ENCODE results near the gene TACR2.

TACR2 gene

DNA sequence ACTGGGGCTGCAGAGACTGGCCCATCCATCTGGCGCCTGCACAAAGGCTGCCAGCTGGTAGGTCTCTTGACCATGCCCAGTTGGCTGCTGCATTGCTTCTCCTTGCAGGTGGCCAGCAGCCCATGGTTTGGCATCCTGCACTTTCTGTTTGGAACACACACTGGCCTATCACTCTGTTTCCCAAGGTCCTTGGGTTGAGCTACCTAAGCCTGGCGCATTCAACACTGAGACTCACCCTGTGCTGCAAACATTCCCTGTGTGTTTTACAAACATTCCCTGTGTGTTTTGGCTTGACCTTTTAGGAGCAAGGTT lies 55.5 kb downstream of the TACR2 start:
- Mint-ChIP-seq H3K4me1 (peaks cover 63% of the 10 kb centered on the region), H3K4me3 (no peak overlapping the region), H3K27me3 (no peaks in the 10 kb centered on the region), H3K27ac (no peak overlapping the region), H3K9me3 (no peaks in the 10 kb centered on the region)
- no peak for ATAC-seq
- DNase-seq, result no peak

DNA sequence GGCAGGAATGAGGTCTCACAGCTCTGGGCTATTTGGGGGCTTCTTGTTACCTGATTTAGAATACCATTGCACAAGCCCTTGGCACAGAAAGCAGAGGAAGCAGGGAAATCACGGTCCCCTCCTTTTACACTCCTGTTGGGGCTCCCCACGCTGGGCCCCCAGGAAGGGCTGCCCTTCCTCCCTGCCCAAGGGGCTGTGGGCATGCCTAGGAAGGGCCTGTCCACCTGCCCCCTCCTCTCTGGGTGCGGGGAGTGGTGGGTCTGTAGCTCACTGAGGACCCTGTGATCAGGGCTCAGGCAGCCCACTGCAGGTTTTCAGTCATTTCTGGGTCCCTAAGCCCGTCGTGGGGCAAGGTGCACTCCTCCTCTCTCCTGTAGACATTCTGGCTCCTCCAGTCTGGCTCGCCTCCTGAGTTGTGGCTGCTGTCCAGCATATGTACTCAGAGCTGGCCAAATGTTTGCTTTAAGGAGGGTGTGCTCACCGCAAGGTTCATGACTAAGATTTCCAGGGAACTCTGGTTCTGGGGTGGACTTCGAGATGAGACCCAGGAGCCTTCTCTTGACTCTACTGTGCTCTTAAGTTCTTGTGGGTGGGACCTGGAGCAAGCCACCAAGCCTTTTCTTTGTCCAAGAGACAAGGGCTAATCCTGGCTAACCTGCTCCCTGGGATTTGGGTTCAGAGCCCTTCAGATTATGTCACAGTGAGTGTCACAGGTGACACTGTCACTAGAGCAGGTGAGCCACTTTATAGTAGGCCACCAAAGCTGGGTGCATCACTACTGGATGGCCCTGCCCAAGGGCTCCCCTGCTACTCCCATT lies 56.0 kb downstream of the TACR2 start:
- Mint-ChIP-seq H3K4me3 (no peak overlapping the region), H3K27me3 (no peaks in the 10 kb centered on the region), H3K27ac (no peak overlapping the region), H3K4me1 (peaks cover 66% of the 10 kb centered on the region), H3K9me3 (no peaks in the 10 kb centered on the region)
- no peak for ATAC-seq
- DNase-seq, result no peak

DNA sequence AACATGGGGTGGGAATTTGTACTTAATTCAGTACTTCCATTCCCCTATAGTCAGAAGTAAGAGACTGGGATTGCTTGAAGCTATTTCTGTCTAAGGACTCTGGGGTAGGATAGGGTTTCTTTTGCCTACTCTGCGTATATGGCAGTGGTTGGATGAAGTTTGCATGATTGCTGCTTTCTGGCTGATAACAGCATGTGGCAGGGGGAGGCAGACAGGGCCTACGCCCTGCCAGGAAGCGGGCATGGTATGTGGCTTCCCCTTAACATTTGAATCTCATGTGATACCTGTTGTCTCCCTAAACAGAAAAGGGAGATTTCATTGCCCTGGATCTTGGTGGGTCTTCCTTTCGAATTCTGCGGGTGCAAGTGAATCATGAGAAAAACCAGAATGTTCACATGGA lies 57.1 kb downstream of the TACR2 start:
- ATAC-seq (peak; percentile 81), DNase-seq (peak in 1 of 2 donors; percentile 22)
- Mint-ChIP-seq H3K9me3 (no peaks in the 10 kb centered on the region), H3K4me1 (peaks cover 66% of the 10 kb centered on the region), H3K27me3 (no peaks in the 10 kb centered on the region), H3K4me3 (peak overlapping the region in 1 of 2 donors; percentile 32), H3K27ac (peak overlapping the region in 1 of 2 donors; percentile 85)

DNA sequence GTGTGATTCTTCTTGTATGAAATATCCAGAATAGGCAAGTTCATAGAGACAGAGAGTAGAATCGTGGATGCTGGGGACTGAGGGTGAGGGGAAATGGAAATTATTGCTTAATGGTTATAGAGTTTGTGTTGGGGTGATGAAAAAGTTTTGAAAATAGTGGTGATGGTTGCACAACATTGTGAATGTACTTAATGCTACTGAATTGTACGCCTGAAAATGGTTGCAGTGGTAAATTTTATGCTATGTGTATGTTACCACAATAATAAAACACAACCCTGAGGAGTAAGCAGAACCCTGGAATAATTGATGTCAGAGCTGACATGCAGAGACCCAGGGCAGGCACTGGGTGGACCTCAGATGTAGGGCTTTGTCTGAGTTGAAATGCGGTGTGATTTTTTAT lies 57.6 kb downstream of the TACR2 start:
- Mint-ChIP-seq H3K27ac (peak overlapping the region in 1 of 2 donors; percentile 47), H3K4me3 (peak overlapping the region; percentile 1 to 8), H3K9me3 (peaks cover 0 to 4% of the 10 kb centered on the region in 2 donors), H3K27me3 (no peaks in the 10 kb centered on the region), H3K4me1 (peaks cover 69% of the 10 kb centered on the region)
- ATAC-seq (peak; percentile 75), DNase-seq (no peak)

DNA sequence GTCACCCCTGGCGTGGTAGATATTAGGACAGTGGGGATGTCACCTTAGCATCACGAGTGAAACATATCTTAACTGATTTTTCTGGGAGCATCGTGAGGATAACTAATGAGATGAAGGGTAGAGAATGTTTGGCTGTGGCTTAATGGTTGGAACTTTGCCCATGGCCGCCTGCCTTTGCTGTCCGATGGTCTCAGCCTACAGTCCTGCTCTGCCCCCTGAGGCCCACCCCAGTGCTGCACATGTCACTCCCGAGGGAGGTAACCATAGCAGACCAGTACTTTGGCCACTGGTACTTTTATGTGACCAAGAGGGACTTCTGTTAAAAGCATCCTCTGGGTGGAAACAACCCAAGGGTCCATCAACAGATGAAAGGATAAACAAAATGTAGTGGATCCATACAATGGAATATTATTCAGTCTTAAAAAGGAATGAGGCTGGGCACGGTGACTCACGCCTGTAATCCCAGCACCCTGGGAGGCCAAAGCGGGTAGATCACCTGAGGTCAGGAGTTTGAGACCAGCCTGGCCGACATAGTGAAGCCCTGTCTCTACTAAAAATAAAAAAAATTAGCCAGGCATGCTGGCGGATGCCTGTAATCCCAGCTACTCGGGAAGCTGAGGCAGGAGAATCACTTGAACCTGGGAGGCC lies 58.4 kb downstream of the TACR2 start:
- H3K27ac Mint-ChIP-seq, result peak overlapping the region; percentile 28 to 44
- H3K4me1 Mint-ChIP-seq, result peaks cover 70% of the 10 kb centered on the region
- DNase-seq, result no peak
- H3K9me3 Mint-ChIP-seq, result peaks cover 0 to 10% of the 10 kb centered on the region in 2 donors
- ATAC-seq, result no peak
- no peaks in the 10 kb centered on the region for H3K27me3 Mint-ChIP-seq
- H3K4me3 Mint-ChIP-seq, result no peak overlapping the region

DNA sequence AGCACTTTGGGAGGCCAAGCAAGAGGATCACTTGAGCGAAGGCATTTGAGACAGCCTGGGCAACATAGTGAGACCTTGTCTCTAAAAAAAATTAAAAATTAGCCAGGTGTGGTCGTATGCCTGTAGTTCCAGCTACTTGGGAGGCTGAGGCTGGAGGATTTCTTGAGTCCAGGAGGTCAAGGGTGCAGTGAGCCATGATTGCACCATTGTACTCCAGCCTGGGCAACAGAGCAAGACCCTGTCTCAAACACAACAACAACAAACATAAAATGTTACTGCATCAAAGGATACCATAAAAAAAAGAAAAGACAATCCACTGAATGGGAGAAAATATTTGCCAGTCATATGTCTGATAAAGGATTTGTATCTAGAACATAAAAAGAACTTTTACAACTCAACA lies 60.5 kb downstream of the TACR2 start:
- DNase-seq, result no peak
- Mint-ChIP-seq H3K27ac (no peak overlapping the region), H3K4me1 (peaks cover 75% of the 10 kb centered on the region), H3K4me3 (no peak overlapping the region), H3K9me3 (peaks cover 0 to 10% of the 10 kb centered on the region in 2 donors), H3K27me3 (no peaks in the 10 kb centered on the region)
- no peak for ATAC-seq

DNA sequence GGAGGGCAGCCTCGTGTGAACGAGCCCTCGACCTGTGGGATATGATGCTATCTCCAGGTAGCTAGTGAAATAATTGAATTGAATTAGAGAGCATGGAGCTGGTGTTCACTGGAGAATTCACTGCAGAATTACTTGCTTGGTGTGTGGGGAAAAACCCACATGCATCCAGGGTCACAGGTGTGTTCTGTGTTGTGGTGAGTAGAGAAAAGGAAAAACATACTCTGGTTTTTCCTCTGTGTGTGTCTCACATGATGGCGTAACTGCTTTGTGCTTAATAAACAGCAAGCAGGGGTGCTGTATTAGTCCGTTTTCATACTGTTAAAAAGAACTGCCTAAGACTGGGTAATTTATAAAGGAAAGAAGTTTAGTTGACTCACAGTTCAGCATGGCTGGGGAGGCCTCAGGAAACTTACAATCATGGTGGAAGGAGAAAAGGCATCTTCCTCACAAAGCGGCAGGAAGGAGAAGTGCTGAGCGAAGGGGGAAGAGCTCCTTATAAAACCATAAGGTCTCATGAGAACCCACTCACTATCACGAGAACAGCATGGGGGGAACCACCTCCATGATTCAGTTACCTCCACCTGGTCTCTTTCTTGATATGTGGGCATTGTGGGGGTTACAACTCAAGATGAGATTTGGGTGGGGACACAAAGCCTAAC lies 62.6 kb downstream of the TACR2 start:
- peaks cover 0 to 10% of the 10 kb centered on the region in 2 donors for H3K9me3 Mint-ChIP-seq
- no peaks in the 10 kb centered on the region for H3K27me3 Mint-ChIP-seq
- DNase-seq, result no peak
- peaks cover 64% of the 10 kb centered on the region for H3K4me1 Mint-ChIP-seq
- ATAC-seq, result no peak
- no peak overlapping the region for H3K27ac Mint-ChIP-seq
- no peak overlapping the region for H3K4me3 Mint-ChIP-seq
